ENCODE results near the gene TGM6.

TGM6 gene

DNA sequence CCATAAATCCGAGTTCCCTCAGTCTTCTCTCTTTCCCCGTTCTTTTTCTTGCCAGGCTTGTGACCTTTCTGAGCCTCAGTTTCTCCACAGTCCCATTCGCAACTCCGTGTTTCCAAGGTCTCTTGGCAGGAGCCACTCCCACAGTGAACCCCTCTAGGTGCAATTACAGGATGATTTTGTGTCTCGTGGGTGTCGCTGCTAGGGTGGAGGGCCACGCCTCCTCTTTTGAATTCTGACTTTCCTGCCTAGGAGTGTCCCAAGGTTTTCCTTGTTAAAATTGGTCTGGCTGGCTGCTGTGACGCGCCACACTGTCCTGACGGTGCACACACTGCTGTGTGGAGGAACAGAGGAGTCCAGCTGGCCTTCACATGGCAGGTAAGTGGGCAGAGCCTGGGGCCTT, at the start of gene TGM6:
Gene TGM6 (plus strand): TSS at position 301 of the 400 bp plus-strand sequence. CDS start 68 bp downstream, at position 369.
- in situ Hi-C loops (cut with MboI; ENCODE audit: low sequenced_read_pairs) = no loop called here

- in situ Hi-C loops (cut with MboI; ENCODE audit: low sequenced_read_pairs) = no loop called here
Observed at GRCh38 chr20:2331106-2331505, 49.6 kb upstream of the TGM6 start.

GRCh38 chr20:2331901-2332565, 48.7 kb upstream of the TGM6 start:
- in situ Hi-C loops (cut with MboI; ENCODE audit: low sequenced_read_pairs) = no loop called here

DNA sequence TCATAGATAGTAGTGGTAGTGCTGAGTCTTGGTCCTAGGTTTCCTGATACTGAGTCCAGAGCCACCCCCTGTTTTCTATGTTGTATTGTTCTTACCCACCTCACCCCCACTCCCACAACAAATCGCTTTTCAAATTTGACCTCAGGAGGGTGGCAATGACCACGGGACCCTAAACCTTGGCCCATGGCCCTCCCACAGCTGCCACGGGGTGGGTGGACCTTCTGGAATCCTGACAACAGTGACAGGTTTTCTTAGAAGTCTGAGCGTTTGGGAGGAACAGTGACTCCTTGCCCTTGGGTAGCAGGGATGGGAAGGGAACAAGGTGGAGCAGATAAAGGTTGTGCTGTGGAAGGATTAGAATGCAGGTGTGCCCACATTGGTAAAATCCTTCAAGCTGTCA, 48.0 kb upstream of the TGM6 start:
- in situ Hi-C loops (cut with MboI; ENCODE audit: low sequenced_read_pairs) = no loop called here

DNA sequence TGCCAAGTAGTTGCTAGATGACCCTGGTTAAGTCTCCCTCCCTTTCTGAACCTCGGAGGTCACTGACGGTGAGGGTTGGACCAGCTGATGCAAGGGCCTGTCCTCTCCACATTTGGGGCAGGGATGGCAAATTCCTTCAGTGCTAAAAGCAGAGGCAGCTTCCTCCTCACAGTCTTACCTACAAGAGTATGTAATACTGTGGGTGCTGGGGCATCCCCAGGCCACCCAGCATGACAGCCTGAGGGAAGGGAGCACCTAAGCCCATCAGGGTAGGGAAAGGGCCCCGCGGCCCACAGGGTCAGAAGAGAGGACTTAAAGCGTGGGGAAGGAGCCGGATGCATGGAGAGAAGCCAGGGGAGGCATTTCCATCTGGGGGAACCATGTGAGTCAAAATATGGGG, 46.9 kb upstream of the TGM6 start:
- in situ Hi-C loops (cut with MboI; ENCODE audit: low sequenced_read_pairs) = no loop called here

- in situ Hi-C loops (cut with MboI; ENCODE audit: low sequenced_read_pairs) = no loop called here
Observed at GRCh38 chr20:2335096-2335870, 45.4 kb upstream of the TGM6 start.

DNA sequence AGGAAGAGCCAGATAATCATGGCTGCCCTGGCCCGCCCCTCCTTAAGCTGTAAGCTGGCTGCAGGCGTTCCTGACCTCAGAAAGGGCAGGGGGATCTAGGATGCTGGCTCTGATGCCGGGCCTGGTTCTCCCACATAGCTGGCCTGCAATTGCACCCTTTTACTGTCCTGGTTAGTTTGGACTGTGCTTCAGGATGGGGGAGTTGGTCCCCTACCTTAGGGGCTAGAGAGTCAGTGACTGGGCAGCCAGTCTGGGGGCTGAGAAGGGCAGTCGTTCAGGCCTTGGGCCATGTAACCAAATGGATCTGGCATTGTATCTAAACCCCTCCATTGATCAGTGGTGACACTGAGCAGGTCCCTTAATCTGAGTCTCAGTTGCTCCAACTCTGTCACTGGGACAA, 44.2 kb upstream of the TGM6 start:
- in situ Hi-C loops (cut with MboI; ENCODE audit: low sequenced_read_pairs) = no loop called here

DNA sequence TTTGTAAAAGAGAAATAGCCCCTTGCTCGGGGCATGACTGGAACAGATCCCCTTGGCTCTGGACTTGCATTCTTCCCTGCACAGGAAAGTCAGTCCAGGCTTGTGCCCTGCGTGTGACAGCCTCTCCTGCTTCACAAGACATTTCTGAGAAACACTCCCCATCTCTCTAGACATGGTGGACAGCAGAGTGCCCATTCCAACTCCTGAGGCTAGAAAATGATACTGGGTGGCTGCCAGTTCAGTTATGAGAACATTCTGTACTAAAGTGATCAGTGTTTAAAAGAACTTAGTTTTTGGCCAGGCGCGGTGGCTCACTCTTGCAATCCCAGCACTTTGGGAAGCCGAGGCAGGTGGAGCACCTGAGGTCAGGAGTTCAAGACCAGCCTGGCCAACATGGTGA, 43.6 kb upstream of the TGM6 start:
- in situ Hi-C loops (cut with MboI; ENCODE audit: low sequenced_read_pairs) = no loop called here

DNA sequence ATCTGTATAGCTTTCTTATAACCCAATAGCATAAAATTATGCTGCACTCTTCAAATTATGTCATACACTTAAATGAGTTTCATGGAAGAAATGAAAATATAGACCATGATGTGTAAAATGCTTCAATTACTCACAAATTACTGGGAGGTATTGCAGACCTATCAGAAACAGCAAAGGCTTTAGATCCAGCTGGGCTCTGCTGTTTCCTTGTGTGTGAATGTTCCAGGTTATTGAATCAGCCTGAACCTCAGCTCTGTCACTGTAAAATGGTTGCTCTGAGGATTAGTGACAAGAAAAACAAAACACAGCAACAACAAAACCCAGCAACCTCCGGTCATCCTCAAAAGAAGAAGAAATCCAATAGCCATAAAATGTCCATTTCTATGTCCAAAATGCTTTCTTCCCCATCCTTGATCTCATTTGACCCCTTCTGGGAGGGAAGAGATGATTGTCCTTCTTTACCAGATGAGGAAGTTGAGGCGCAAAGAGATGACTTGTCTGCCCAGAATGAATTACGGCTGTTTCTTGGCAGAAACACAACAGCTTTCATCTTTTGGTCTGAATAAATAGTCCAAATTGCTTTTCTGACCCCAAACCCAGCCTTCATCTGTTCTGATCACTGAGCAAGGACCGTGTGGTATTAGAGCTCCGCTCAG, 42.2 kb upstream of the TGM6 start:
- in situ Hi-C loops (cut with MboI; ENCODE audit: low sequenced_read_pairs) = no loop called here

DNA sequence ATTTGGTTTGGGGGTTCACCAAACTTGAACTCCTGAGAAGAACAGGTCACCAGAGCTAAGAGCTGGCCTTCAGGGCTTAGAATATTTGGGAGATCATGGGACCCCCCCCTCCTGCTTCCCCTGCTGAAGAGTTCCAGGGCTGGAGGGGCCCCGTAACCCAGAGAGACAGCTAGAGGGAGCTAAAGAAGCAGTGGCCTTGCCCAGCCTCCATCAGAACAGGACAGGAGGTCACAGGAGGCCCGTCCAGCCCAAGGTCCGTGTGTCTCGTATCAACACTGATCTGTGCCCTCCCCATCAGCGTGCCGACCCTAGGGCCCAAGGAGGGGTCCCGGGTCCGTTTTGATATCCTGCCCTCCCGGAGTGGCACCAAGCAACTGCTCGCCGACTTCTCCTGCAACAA, 40.6 kb upstream of the TGM6 start:
- in situ Hi-C loops (cut with MboI; ENCODE audit: low sequenced_read_pairs) = no loop called here

GRCh38 chr20:2340823-2341222, 39.9 kb upstream of the TGM6 start:
- in situ Hi-C loops (cut with MboI; ENCODE audit: low sequenced_read_pairs) = no loop called here

GRCh38 chr20:2341336-2341735, 39.4 kb upstream of the TGM6 start:
- in situ Hi-C loops (cut with MboI; ENCODE audit: low sequenced_read_pairs) = no loop called here

- in situ Hi-C loops (cut with MboI; ENCODE audit: low sequenced_read_pairs) = no loop called here
Observed at GRCh38 chr20:2342243-2342642, 38.5 kb upstream of the TGM6 start.

DNA sequence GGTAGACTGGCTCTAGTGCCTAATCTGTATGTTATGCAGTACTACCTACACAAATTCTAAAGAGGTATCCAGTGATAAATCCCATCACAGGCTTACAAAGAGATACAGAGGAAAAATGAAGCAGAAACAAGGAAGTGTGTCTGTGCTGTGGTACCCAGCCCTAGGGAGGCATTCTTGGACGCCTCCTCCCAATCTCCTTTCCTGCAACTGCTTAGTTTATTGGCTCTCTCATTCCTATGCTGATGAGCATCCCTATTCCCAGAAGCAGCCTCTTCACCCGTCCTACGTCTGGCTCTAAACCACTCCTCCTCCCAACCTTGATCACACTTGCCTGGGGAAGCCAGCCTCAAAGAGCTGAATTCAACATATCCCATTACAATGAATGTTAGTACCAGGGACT, 34.5 kb upstream of the TGM6 start:
- in situ Hi-C loops (cut with MboI; ENCODE audit: low sequenced_read_pairs) = no loop called here

GRCh38 chr20:2348336-2348735, 32.4 kb upstream of the TGM6 start:
- in situ Hi-C loops (cut with MboI; ENCODE audit: low sequenced_read_pairs) = no loop called here

GRCh38 chr20:2349801-2350200, 30.9 kb upstream of the TGM6 start:
- in situ Hi-C loops (cut with MboI; ENCODE audit: low sequenced_read_pairs) = no loop called here

- in situ Hi-C loops (cut with MboI; ENCODE audit: low sequenced_read_pairs) = no loop called here
Observed at GRCh38 chr20:2350606-2351005, 30.1 kb upstream of the TGM6 start.

DNA sequence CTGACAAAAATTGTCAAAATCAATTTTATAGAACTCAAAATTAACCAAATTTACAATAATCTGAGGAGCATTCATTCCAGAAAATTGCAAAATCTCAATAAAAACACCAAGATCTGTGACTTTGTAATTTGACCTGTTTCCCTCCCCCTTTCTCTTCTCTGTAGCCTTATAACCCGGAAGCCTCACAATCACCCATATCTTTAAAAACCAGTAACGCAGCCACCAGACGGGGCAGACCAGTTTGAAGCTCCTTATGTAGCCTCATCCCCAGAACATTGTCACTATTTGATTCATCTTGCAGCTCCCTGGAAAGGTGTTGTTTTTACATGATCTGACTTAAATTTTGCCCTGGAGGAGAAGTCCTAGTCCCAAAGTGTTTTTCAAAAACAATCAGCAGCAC, 27.5 kb upstream of the TGM6 start:
- in situ Hi-C loops (cut with MboI; ENCODE audit: low sequenced_read_pairs) = no loop called here

DNA sequence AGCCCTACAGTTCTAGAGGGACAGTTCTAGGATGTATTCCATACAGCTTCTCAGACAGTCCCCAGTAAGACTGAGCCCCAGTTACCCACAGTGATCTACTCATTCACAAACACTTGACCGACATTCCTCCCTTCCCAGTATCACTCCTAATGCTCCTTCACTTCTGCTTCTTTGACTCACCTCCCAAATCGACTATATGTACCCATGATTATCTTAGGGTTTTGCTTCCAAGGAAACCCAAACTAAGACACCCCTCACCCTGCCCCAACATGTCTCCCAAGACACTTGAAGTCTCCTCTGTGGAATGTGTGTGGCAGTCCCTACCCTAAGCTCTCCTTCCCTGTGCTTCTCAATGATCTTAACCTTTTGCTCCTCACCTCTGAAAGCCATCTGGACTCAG, 23.6 kb upstream of the TGM6 start:
- in situ Hi-C loops (cut with MboI; ENCODE audit: low sequenced_read_pairs) = no loop called here

DNA sequence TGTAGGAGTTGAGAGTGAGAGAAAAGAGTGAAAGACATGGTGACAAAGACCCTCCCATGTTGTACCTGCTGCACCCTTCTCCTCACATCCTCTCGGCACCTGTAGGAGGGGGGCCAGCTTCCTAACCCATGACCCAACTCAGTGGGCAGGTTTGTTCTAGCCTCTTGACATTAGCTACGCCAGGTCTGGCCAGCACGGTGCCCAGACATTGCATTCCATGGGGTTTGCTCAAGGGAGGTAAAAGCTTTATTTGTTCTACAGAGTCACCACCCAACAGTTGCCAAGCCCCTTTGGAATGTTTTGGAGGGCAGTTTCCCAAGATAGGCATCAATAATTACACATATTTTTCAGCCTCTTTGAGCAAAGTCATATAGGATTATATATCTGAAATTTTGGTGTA, 22.7 kb upstream of the TGM6 start:
- in situ Hi-C loops (cut with MboI; ENCODE audit: low sequenced_read_pairs) = no loop called here

DNA sequence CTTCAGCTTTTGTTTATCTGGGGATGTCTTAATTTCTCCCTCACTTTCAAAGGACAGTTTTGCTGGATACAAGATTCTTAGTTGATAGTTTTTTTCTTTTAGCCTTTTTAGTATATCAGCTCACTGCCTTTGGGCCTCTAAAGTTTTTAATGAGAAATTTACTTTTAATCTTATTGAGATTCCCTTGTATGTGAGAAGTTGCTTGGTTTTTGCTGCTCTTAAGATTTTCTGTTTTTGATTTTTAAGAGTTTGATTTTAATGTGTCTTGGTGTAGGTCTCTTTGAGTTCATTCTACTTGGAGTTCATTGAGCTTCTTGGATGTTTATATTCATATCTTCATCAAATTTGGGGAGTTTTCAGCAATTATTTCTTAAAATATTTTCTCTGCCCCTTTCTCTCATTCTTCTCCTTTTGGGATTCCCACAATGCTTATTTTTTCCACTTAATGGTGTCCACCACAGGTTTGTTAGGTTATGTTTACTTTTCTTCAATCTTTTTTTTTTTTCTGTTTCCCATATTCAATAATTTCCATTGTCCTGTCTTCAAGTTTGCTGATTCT, 19.6 kb upstream of the TGM6 start:
- in situ Hi-C loops (cut with MboI; ENCODE audit: low sequenced_read_pairs) = no loop called here

DNA sequence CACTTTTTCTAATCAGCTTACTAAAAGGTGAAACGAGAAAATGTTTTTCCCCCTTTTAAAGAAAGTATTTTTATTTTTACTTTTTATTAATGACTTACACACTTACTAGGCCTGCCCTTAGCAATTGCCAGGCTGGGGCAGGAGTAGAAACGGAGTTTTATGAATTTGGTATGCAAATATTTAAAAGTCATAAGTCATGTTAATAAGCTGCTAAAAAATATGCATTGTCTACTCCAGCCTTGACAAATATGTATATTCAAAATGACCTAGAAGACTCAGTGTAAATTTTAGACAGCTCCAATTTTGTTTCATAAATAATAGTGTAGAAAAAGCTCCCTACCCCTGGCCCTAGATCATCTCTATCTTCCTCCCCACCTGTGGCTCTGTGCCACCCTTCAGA, 17.5 kb upstream of the TGM6 start:
- in situ Hi-C loops (cut with MboI; ENCODE audit: low sequenced_read_pairs) = no loop called here

All from hTERT RPE-1 (cell line).